ENCODE data around the gene GNB1L.
"Not testable (repeated sequence)": the region's sequence is repeated elsewhere in the genome, so short reads cannot be mapped to it uniquely, and the experiment has no call there.

The GNB1L gene

DNA sequence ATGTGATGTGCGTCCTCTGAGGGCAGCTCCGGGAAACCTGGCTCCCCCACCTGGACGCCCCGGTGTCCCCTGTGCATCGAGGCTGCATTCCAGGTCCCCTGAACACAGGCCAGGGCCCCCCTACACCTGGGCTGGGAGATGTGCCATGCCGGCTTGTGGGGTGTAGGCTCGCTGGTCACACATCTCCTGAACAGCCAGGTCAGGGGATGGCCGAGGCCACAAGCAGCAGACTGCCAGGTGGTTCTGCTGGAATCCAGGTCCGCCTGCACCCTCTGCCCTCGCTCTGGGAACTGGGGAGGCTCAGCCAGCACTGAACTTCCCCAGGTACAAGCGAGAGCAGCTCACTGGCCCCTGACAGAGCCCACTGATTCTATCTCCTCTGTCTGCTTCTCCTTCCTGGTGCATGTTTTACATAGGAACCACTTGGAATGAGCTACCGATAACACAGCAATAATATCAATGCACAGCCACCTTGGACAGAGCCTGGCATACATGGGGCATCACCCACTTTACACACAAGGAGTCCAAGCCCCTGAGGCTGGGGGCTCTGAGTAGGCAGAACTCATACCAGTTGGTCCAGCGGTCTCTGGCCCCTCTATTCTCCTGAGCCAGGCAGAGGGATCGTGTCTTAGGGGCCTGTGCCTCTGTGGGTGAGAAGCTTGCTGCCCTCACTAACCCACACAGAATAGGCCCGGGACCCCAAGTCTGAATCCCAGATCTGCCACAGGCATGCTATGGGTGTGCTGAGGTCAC lies 47.3 kb downstream of the GNB1L start:
- DNase-seq = no peak

DNA sequence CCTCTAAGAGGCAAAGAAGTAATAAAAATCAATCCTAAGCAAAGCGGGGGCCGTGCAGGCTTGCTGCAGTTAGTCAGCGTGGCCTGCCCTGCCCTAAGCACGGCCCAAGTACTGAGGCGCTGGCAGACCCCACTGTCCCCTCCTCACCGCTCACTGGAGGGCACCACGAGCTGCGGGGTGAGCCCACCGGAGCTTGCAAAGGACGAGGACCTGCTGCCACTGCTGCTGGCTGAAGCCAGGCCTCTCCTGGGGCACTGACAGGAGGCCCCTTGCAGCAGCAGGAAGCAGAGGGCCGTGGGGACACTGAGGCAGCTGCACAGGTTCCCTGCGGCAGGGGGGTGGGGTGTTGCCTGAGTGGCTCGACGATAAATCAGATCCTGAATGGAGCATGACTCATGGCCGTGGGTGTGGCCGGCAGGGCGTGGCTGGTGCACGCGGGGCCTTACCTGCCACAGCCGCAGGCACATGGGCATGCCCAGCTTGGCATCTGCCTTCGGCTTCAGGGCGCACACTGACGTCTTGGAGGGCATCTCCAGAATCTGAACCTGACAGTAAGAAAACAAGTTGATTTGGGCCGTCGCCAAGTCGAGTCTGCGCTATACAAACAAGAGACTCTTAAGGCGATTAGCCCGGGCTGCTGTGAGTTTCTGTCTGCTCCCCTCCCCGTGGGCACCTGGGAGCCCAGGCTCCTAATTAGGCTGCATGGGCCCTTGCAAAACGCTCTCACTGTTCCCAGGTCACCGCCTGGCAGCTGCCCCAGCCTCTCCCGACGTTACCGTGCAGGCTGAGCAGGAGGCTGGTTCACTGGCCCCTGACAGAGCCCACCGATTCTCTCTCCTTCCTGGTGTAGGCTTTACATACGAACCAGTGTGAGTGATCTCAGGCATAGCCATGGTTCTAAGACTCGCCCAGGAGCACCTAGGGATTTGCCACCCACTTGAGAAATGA lies 48.2 kb downstream of the GNB1L start:
- peak; percentile 45 for DNase-seq

DNA sequence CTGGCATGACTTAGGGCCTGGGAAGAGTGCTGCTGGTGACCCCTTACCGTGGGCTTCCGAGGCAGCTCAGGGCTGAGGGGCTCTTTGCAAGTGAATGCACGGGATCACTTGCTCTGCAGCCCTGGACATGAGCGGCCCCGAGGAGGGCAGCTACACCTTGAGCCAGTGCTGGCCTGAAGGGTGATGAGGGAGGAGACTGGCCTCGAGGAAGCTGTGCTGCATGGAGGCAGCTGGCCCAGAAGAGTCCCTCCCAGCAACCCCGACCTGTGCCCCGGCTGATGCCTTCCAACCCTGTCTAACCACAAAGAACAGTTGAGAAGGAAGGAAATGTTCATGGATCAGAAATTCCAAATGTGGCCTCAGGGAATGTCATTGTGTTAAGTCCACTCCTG lies 48.9 kb downstream of the GNB1L start:
- no peak for DNase-seq

DNA sequence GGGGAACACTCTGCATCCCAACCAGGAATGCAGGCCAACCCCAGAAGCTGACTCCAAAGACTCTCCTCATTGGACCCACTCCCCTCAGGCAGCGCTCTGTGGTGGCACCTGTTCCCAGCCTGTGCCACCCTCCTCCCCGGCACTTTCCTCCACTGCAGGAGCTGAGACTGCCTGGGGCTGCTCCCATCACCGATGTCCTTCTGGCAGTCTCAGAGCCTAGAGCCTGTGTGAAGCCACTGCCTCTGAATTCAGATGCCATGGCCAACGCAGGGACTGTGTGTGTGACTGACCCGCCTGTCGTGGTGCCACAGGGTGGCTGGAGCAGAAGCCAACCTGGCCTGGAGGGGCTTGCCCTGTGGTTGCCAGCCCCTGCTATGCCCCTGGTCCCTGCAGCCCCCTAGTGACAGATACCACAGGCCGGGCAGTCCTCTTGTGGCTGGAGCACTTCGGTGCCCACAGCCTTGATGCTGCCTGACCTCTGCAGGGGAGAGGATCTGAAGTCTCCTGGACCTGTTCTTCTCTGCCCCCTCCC lies 50.9 kb downstream of the GNB1L start:
- no peak for DNase-seq

DNA sequence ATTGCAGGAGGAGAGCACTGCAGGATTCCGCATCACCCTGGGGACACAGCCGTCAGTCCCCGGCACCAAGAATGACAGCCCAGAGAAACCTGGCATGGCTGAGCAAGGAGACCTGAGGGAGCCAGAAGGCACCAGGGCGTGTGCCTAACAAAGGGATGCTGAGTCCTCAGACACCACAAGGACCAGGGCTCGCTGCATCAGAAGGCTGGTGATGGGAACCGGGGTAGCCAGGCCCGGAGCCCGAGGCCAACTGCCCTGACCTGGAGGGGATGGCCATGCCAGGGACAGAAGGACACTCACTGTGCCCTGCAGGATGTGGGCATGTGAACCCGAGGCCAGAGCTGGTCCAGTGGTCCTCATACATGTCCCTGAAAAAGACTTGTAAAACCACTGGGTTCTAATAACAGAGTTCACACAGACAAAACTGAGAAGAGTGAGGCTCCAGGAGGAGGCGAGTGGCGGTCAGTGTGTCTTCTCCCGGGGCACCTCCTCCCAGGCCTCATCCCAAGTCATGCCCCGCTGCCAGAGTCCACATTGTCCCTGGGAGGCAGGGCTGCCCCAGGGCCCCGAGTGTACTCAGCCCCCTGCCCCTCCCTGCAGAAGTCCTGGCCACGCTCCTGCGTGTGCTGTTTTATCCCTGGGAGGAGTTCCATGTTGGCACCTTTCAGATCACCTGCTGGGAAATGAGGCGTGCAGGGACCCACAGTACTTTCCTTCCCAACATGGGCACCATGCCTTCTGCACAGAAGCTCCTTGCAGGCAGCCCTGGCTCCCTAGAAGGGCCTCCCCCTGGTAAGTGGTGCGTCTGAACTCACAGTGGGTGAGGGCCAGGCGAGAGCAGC lies 51.6 kb downstream of the GNB1L start:
- DNase-seq = no peak

DNA sequence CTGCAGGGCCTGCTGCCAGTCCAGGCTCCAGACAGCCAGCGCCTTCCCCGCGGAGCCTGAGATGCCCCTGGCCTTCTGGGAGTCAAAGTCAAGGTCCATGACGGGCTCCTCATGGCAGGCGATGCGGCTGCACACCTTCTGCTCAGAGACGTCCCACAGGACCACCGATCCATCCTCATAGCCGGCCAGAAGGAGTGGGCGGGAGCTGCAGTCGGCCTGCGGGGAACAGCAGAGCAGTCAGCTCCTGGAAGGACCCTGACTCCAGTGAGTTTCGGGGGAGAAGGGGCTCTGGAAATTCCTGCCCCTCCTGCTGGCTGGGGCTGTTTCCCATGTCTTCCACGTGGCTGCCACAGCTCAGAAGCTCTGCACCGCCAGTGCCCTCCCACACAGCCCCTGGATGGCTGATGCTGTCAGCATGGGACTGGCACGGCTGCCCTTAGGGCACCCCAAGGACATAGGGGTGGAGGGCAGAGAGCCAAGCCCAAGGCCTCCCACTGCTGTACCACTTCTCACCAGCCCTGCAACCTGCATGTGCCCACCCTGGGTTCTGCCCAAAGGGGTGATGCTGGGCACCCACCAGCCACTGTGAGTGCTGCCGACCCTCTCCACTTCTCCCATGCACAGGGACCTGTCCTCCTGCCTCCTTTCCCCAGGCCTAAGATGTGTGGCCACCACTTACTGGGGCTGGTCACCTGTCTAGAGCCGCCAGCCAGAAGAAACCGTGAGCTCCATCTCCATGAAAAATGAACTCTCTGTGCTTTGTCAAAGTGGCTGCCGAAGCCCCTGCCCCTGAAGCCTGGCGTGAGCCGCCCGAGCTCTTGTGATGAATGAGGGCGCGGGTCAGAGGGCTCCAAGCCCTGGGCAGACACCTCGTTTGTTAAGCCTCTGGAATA lies 52.4 kb downstream of the GNB1L start:
- DNase-seq = no peak

DNA sequence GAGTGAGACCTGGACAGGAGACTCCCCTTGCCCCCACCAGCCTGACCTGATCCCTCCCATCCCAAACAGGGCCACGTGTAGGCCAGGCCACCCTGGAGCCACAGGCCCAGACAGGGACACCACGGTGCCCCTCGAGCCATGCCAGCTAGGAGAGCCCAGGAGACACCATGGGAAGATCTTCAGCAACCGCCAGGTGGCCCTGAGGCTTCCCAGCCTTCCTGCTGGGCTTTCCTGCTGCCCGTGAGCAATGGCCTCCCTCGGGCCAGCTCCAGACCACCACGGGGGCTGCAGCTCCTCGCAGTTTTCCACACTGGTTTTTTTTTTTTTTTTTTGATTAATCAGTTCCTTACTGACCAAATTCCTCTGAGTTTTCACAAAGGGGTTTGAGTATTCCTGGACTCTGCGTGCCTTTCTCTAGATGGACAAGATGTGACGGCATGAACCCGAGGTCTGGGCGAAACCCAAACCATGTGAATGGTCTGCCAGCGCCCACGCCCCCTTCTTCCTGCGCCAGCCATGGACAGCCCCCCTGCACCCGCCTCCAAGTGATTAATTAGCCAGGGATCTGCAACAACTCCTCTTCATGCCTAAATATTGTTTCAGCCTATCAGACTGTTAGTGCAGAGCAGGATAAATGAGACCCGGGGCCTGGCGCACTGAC lies 53.2 kb downstream of the GNB1L start:
- no peak for DNase-seq

DNA sequence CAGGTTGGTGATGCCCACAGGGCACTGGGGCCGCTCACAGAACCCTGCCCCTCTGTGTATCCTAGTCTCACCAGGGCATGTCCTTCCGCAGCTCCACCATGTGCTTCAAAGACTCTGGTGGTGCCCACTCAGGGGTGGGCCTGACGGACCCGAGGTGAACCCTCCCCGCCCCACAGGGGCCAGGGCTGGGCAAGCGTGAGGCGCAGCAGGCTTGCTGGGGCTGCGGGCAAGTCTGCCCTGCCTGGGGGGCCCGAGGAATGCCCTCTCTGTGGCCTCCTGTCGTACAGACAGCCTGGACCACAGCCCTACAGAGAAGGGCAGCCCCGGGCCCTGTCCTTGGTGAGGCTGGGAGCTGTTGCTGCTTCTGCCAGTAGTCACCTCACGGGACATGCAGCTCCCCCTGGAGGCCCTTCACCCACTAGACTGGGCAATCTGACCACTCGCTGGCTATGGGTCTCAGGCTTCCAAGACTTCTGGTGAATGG lies 53.9 kb downstream of the GNB1L start:
- no peak for DNase-seq

DNA sequence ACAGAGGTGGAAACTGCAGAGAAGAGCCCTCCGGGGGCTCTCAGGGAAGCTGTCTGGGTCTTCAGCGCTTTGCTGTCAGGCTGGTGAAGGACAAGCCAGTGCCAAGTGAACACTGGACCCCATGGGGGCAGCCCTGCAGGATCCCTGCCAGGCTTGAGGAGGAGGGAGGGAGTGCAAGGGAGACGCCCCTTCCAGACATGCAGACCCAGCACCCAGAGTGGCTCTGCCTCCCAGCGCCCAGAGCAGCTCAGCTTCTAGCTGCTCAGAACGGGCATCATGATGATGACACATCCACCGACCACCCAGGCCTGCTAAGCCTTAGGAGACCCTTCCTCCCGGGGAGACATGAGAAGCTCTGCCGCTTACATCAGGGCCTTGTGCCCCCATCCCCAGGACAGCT lies 54.4 kb downstream of the GNB1L start:
- DNase-seq = no peak

DNA sequence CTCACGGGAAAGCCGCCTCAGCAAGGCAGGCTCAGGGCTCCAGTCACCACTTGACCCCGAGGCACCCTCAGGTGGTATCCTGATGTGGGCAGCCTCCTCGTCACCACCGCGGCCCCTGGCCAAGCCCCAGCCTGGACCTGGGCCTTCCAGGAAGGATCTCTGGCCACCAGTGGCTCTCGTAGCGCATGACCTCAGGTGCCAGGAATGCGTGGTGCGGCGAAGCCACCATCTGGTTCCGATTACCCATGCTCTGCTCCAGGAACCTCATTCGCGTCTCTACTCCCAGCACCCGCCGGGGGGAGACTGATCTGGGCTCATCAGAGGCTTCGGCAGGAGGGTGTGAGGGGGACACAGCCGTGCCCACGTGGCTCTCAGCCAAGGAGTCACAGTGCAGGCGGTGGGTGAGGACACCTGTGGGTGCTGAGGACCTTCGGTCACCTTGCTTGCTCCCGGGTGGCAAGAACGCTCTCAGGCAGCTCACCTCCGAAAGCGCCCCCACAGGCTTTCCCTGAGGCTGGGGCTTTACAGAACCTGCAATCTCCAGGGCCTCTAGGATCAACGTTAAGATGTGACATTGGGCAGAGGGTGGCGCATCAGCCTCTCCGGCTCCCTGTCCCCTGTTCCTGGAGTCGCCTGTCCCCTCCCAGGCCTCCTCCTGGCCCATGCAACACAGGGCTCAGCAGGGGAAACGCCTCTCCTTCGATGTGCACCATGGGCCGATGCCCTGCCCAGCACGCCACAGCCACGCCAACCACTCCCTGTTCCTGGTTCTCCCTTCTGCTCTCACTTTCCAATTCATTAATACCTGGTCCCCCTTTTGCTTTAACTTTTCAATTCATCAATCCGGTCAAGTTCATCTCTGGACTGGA lies 55.1 kb downstream of the GNB1L start:
- DNase-seq = no peak

DNA sequence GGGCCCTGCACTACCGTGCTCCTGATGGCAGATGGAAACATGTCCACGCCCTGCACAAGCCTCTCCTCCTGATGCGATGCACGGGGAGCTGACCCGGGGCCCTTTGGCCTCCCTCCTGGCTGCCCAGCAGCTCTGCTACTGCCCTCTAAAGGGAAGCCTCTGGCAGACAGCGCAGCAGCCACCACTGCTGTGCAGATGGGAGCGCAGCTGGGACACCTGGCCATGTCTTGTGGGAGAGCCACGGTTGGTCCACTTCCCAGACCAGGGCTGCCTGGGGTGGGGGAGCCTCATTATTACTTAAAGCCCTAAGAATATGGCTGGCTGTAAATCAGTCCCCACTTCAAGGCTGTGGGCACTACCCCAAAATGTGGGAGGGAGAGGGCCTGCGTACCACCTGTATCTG lies 55.8 kb downstream of the GNB1L start:
- DNase-seq = no peak

DNA sequence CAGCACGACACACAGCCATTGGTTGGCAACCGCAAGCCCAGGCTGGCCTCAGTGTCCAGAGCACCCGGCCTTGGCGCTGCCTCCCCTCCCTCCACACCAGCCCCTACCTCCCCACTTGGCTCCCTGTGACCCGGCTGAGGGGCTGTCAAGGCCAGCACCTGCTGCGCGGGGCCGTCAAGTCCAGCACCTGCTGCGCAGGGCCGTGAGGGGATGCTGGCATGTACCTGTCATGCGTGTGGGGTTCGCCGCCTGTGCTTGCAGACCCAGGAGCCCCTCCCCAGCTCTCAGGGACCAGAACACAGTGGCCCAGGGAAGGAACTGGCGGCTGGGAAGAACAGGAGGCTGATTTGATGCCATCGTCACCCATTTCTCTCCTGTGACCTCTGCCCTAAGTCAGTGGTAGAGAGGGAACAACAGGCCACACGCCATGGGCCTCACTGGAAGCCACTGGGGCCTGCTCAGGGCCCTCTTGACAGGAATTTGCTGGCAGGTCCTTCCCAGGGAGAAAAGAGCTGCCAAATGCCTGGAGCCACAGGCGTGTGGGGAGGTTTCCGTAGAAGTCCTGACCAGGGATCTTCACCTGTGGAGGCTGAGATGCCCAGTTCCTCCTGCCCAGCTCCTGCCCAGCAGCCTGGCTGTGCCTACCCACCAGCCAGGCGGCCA lies 56.5 kb downstream of the GNB1L start:
- DNase-seq = no peak

DNA sequence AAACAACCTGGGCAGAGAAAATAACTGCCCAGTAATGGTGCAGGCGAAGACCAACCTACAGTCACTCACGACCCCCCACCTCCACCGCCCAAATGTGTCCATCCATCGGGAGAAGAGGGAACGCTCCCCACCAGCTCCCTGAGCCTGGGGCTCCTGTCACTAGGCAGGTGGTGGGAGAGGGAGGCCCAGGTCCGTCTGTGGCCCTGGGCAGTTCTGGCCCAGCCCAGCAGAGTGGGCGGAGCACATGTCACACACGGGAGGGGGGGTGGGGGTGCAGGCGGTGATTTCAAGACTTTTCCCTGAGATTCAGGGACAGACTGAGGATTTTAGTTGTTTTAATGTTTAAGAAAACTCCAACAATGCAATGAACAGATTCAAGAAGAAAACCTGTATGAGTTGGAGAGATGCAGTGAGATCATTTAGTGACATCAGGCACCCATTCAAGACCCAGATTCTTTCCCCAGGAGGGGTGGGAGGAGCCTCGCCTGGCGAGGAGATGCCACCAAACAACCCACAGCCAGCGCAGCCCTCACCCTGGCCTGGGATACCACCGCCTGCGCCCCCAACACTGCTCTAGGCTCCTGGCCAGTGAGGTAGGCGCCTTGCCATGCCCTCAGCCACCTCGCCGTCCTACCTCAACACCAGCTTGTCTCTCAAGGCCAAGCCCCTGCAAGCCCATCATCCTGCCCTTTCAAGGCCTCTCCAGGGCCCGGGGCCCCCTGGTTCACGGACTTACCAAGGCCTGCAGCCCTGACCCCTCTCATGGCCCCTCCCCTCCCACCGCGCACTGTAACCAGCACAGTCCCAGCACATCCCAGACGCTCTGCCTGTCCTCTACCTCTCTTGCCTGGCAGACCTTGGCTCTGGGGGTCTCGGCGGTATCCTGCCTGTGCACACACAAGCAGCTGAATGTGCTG lies 57.3 kb downstream of the GNB1L start:
- DNase-seq = no peak

DNA sequence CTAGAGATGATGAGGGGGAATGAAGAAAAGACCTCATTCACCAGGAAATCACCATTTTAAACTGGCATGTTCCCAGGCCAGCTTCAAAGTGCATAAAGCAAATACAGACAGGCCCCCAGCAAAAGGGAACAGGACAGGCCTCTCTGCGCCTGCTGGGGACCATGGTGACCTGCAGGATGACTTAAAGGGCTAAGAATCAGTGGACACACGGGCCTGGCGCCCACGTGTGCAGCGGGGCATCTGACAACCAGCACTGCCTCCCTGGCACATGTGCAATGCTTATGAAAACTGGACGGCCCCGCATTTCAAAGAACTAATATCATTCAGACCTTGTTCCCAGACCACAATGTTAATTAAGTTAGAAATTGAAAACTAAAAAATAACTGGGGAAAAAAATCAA lies 58.5 kb downstream of the GNB1L start:
- DNase-seq = no peak

DNA sequence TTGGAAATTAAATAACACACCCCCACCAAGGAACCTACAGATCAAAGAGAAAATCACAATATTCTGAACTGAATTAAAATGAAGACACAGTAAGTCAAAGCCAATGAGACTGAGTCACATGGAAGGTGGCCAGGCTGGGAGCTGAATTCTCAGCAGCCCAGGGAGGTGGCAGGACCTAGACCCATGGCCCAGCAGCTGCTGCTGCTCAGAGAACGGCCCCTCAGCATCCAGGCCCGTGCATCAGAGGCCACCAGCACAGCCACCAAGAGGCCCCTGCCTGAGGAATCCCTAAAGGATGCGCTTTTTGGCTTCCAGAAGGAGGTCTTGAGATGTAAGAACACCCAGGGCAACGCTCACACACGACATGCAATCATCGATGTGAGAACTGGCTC lies 59.1 kb downstream of the GNB1L start:
- no peak for DNase-seq

DNA sequence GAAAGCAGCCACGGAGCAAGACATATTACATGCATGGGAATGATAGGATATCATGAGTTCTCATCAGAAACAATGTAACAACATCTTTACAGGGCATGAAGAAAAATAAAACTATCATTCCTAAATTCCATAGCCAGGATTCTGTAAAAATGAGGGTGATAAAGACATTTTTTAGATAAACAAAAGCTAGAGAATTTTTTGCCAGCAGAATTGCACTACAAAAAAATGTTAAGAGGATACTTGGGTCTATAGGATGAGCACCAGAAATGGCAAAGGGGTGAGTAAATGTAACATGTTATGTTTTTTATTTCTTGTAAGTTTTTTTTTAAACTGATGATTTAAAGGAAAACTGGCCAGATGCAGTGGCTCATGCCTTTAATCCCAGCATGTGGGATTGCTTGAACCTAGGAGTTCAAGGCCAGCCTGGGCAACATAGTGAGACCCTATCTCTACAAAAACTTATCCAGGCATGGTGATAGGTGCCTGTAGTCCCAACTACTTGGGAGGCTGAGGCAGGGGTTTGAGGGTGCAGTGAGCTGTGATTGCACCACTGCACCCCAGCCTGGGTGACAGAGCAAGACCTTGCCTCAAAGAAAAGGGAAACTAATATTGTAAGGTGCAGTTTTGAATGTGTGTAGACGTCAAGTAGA lies 60.9 kb downstream of the GNB1L start:
- no peak for DNase-seq

DNA sequence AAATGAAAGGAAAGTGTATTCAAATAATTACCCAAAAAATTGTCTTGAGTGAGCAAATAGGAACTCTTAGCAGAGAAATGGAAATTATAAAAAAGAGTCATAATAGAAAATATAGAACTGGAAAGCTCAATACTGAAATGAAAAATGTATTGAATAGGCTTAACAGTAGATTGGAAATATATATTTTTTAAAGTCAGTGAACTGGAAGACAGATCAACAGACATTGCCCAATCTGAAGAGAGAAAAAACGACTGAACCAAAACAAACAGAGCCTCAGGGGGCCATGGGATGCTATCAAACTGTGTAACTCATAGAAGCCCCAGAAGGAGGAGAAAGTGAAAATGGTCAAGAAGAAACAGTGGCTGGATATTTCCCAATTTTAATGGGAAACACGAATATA lies 61.5 kb downstream of the GNB1L start:
- no peak for DNase-seq

DNA sequence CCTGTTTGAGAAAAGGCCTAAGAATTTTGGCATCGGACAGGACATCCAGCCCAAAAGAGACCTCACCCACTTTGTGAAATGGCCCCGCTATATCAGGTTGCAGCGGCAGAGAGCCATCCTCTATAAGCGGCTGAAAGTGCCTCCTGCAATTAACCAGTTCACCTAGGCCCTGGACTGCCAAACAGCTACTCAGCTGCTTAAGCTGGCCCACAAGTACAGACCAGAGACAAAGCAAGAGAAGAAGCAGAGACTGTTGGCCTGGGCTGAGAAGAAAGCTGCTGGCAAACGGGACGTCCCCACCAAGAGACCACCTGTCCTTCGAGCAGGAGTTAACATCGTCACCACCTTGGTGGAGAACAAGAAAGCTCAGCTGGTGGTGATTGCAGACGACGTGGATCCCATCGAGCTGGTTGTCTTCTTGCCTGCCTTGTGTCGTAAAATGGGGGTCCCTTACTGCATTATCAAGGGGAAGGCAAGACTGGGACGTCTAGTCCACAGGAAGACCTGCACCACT lies 62.2 kb downstream of the GNB1L start:
- DNase-seq = not testable (repeated sequence)

All from NCI-H2029 (cell line).